RCC 7860 (cell line): ENCODE results near the gene SLCO1B3.
"Not testable (repeated sequence)": the region's sequence is repeated elsewhere in the genome, so short reads cannot be mapped to it uniquely, and the experiment has no call there.

Experiments used
- DNase-seq: peaks from one replicate; pipeline ENCODE4 v3.0.0-alpha.2; 2015; ENCODE audit warnings: low spot score
- FAIRE-seq: peaks from 2 replicates; lab custom pipeline; 2012; peaks lifted over from hg19 to GRCh38; lab: Jason Lieb, UNC

The SLCO1B3 gene, protein sequence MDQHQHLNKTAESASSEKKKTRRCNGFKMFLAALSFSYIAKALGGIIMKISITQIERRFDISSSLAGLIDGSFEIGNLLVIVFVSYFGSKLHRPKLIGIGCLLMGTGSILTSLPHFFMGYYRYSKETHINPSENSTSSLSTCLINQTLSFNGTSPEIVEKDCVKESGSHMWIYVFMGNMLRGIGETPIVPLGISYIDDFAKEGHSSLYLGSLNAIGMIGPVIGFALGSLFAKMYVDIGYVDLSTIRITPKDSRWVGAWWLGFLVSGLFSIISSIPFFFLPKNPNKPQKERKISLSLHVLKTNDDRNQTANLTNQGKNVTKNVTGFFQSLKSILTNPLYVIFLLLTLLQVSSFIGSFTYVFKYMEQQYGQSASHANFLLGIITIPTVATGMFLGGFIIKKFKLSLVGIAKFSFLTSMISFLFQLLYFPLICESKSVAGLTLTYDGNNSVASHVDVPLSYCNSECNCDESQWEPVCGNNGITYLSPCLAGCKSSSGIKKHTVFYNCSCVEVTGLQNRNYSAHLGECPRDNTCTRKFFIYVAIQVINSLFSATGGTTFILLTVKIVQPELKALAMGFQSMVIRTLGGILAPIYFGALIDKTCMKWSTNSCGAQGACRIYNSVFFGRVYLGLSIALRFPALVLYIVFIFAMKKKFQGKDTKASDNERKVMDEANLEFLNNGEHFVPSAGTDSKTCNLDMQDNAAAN

DNA sequence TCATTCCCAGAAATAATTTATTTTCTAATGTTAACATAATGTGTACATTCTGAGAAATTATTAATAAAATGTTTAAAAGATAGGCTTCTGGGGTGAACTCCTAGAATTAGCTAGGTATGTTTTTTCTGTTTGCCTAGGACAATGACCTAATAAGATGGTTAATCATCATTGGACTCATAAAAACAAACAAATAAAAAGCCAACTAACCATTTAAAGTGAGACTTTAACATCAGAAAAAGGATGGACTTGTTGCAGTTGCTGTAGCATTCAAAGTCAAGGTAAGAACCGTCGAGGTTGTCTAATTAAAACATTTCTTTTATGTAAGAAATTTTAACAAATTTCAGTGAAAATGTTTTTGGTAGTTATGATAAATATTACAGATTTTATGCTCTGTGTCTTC lies at the start of gene SLCO1B3:
SLCO1B3 (plus strand) TSS at position 219 of the 400 bp plus-strand sequence. CDS start 5,034 bp downstream, outside the sequence.
- FAIRE-seq (no peak), DNase-seq (no peak)

DNA sequence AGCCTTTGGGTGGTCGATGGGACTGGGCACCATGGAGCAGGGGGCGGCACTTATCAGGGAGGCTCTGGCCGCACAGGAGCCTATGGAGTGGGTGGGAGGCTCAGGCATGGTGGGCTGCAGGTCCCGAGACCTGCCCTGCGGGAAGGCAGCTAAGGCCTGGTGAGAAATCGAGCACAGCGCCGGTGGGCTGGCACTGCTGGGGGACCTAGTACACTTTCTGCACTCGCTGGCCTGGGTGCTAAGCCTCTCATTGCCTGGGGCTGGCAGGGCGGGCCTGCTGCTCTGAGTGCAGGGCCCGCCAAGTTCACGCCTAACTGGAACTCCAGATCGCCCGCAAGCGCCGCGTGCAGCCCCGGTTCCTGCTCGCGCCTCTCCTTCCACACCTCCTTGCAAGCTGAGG lies 33.1 kb upstream of the SLCO1B3 start:
- DNase-seq (no peak), FAIRE-seq (no peak)

DNA sequence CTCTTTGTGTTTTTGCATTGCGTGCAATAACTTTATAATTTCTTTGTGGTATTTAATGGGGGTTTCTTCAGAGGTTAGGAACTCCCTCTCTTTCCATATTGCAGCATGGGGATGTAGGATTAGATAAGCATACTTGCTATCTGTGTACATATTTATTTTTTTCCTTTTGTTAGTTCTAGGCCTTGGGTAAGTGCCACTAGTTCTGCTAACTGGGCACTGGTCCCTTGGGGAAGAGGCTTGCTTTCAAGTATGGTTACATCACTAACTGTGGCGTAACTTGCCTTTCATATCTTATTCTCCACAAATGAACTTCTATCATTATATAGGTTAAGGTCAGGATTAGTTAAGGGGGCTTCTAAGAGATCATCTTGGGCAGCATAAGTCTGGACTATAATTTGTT lies 31.5 kb upstream of the SLCO1B3 start:
- DNase-seq: no peak
- no peak for FAIRE-seq

DNA sequence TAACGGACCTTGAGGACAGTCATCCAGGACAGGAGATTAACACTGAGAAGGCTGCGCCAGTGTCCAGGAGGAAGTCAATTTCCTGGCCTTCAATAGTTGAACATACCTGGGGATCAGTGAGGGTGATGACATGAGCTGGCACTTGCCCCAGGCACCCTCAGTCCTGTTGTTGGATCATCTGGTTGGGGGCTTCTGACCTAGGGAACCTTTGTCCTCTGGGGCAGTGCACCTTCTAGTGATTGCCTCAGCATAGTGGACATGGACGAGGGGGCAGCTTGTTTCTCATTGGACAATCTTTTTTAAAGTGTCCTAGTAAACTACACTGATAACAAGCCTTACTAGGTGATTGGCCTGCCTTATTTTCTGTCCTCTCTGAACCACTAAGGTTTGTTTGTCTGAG lies 30.5 kb upstream of the SLCO1B3 start:
- not testable (repeated sequence) for FAIRE-seq, DNase-seq

DNA sequence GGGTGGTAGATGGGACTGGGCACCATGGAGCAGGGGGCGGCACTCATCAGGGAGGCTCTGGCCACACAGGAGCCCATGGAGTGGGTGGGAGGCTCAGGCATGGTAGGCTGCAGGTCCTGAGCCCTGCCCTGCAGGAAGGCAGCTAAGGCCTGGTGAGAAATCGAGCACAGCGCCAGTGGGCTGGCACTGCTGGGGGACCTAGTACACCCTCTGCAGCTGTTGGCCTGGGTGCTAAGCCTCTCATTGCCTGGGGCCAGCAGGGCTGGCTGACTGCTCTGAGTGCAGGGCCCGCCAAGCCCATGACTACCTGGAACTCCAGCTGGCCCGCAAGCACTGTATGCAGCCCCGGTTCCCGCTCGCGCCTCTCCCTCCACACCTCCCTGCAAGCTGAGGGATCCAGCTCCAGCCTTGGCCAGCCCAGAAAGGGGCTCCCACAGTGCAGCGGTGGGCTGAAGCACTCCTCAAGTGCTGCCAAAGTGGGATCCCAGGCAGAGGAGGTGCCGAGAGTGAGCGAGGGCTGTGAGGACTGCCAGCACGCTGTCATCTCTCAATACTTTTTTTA lies 26.6 kb upstream of the SLCO1B3 start:
- not testable (repeated sequence) for FAIRE-seq, DNase-seq

DNA sequence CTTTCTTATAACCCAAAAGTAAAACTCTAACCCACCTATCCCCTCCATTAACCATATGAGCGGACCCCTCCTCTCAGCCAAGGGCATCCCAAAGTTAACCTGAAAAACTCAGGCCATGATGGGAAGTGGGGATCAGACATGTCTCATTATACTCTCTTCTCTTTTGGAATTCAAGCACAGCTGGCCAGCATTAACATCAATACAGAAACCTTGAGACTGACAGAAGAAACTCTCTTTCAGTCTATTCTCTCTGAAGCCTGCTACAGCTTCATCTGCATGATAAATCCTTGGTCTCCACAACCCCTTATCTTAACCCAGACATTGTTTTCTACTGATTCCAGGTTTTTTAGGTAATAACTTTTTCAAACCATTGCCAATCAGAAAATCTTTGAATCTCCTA lies 17.5 kb upstream of the SLCO1B3 start:
- FAIRE-seq (no peak), DNase-seq (no peak)

DNA sequence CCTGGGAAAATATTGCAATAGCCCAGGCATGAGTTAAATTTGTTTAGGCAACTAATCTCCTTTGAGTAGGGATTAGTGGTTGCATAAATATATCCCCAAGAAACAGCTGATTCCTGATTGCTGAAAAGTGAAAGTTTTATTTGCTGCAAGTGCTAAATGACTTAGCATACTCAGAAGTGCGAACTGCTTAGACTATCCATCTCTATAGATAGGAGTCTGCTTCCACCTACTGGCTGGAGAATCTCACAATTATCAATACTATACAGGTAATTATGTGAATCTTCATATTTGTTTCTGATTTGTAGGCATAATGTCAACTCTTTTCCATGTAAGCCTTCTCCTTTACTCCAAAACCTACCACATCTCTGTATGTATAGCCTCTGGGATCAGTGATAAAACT lies 12.0 kb upstream of the SLCO1B3 start:
- FAIRE-seq (no peak), DNase-seq (no peak)

DNA sequence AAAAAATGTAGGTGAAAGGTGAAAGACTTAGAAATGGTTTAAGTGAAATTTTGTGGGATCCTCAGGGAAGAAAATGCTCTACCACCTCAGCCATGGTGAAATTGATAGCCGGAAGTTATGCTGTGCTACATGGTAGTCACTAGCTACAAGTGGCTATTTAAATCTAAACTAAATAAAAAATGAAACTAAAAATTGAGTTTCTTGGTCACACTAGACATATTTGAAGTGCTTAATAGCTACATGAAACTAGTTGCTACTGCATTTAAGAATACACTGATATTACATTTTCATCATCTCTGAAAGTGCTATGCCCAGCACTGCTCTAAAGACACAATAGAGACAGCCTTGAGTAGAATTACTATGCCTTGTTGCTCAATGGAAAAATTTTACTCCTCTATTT lies 10.3 kb upstream of the SLCO1B3 start:
- DNase-seq: no peak
- no peak for FAIRE-seq

DNA sequence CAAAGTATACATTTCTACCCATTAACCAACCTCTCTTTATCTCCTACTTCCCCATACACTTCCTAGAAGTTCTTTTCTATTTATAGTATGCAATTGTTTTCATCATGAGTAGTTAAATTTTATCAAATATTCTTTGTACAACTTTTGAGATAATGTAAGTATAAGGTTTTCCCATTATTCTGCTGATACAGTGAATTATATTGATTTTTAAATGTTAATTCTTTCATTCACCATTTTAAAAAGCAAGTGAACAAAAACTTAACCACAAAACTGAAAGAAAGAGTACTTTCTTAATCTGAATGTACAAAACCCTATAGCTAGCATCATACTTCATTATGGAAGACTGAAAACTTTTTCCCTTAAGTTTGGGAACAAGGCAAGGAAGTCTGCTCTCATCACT lies 9.5 kb upstream of the SLCO1B3 start:
- DNase-seq: no peak
- no peak for FAIRE-seq

DNA sequence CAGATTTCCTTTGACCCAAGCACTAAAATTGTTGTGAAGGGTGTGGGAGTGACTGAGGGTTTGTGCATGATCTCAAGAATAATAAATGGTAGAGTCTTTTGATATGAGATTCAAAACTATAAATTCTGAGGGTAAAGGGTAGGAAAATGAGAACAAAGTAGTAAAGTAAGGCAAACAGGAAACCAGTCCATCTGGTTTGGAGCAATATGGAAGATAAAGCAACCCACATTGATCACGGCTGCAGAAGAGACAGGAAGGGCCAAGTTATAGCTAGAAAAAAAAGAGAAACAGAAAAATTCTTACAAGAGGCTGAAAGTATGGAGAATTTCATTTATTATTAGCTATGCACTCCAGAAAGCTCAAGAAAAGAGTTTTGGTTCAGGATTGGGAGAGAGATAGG lies 4.6 kb upstream of the SLCO1B3 start:
- DNase-seq (no peak), FAIRE-seq (no peak)

DNA sequence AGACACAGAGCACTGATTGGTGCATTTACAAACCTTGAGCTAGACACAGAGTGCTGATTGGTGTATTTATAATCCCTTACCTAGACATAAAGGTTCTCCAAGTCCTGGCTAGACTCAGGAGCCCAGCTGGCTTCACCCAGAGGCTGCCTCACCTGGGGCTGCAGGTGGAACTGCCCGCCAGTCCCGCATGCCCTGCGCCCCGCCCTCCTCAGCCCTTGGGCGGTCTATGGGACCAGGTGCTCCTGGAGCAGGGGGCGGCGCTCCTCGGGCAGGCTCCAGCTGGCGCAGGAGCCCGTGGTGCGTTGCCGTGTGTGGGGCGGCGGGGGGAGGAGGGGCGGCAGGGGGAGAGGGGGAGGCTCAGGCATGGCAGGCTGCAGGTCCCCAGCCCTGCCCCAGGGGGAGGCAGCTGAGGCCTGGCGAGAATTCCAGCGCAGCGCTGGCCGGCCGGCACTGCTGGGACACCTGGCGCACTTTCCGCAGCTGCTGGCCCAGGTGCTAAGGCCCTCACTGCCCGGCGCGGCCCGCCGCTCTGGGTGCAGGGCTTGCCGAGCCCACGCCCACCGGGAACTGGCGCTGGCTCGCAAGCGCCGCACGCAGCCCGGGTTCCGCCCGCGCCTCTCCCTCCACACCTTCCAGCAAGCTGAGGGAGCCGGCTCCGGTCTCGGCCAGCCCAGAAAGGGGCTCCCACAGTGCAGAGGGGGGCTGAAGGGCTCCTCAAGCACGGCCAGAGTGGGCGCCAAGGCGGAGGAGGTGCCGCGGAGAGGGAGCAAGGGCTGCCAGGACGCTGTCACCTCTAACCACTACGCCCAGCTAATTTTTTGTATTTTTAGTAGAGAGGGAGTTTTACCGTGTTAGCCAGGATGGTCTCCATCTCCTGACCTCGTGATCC lies 3.1 kb upstream of the SLCO1B3 start:
- no peak for DNase-seq
- FAIRE-seq: no peak

DNA sequence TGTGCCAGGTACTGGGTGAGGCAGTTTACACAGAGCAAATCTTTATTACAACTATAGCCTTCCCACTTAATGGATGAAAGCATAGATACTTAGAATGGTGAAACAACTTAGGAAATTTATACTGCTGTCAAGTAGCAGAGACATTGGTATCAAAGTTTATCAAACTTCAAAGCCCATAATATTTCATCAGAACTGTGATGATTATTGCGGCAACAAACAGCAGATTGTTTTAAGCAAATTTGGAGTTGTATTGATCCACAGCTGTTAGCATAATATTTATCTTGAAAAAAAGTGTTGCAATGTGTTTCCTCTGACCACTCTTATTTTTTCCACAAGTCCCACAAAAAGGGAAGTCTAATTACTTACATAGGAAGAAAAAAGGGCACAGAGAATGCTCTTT lies 2.0 kb upstream of the SLCO1B3 start:
- DNase-seq: no peak
- no peak for FAIRE-seq

DNA sequence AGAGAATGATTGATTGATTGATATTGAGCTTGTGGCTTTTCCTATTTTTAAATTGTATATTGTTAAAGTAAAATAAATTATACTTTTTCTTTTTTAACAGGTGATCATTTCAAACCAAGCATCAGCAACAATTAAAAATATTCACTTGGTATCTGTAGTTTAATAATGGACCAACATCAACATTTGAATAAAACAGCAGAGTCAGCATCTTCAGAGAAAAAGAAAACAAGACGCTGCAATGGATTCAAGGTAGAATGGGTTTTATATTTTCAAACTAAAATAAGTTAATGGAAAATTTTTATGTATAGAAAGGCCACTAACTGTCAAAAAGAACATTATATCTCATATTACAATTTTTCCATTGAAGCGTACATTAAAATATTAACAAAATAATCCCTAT lies 5.1 kb downstream of the SLCO1B3 start:
- FAIRE-seq (no peak), DNase-seq (no peak)

DNA sequence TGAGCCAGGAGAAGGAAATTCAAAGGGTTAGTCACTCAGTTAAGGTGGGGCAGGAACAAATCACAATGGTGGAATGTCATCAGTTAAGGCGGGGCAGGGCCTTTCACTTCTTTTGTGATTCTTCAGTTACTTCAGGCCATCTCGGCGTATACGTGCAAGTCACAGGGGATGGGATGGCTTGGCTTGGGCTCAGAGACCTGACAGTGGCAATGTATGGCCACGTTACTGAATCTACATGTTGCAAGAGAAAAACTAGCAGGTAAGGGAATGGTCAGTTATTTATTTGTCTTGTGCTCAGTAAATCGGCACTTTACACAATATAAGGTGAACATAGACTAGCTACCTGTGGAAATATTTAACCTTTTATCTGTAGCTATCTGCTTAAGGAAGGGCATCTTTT lies 11.9 kb downstream of the SLCO1B3 start:
- FAIRE-seq (no peak), DNase-seq (no peak)

DNA sequence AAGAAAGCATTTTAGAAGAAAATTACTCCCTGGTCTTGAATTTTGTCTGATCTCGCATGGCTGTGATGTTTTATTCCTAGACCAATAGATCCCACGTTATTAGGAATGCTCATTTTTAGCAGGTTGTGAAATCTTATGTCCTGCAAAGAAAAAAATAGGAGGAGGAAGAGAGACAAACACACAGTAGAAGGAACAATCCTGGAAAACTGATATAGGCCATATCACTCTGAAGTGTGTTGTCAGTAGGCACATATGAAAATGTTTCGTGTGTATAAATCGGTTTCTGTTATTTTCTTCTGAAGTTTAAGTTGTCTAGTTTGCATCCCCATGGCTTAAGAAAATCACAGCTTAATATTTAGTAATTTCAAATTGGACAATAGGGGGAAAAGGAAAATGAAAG lies 12.4 kb downstream of the SLCO1B3 start:
- no peak for FAIRE-seq
- no peak for DNase-seq

DNA sequence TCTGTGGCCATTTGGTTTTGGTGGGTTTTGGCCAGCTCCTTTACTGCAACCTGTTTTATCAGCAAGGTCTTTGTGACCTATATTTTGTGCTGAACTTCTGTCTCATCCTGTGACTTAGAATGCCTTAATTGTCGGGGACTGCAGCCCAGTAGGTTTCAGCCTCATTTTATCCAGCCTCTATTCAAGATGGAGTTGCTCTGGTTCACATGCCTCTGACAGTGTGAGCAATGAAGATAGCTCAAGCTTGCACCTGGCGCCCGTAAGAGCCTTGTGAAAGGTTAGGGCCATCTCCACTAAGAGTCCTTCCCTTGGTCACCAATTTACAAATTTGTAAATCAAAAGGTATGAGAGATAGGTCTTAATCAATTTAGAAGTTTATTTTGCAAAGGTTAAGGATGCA lies 19.4 kb downstream of the SLCO1B3 start:
- no peak for FAIRE-seq
- no peak for DNase-seq

DNA sequence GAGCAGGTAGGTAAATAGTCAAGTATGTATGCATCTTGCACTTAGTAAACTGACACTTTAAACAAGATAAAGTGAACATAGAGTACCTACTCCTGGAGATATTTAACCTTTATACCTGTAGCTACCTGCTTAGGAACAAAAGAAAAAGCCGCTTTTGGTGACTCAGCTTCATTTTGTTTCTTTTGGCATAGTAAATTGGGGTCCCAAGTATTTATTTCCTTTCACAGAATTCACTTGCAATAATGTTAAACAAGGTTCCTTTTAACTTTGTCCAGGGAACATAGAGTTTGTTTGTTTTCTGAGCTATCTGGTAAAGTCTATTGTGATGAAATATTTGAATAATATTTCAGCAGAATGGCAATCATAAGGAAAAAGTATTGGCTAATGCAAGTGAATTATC lies 20.0 kb downstream of the SLCO1B3 start:
- no peak for DNase-seq

DNA sequence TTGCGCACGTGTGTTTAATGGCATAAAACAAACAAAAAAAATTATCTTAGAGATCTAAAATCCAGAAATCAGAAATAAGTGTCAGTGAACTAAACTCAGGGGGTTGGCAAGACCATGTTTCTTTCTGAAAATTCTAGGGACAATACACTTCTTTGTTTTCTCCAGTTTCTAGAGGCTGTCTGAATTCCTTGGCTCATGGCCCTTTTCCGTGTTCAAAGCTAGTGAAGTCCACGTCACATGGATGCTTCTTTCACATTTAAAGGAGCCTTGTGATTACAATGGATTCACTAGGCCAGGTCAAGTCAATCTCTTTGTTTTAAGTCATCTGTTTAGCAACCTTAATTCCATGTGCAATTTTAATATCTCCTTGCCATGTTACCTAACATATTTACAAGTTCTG lies 22.4 kb downstream of the SLCO1B3 start:
- DNase-seq (no peak), FAIRE-seq (no peak)

More for the DNA sequence above, 20.0 kb downstream of the SLCO1B3 start:
- FAIRE-seq: no peak

DNA sequence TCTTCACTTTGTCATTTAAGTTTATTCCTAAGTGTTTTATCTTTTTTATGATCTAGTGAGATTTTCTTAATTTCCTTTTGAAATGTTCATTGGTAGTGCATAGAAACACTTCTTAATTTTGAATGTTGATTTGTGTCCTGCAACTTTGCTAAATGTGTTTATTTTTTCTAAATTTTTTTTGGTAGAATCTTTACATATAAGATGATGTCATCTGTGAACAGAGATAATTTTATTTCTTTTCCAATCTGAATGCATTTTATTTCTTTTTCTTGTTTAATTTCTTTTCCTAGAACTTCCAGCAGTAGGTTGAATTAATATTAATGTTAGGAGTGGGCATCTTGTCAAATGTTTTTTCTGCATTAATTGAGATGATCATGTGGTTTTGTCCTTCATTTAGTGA lies 42.1 kb downstream of the SLCO1B3 start:
- DNase-seq (no peak), FAIRE-seq (no peak)

DNA sequence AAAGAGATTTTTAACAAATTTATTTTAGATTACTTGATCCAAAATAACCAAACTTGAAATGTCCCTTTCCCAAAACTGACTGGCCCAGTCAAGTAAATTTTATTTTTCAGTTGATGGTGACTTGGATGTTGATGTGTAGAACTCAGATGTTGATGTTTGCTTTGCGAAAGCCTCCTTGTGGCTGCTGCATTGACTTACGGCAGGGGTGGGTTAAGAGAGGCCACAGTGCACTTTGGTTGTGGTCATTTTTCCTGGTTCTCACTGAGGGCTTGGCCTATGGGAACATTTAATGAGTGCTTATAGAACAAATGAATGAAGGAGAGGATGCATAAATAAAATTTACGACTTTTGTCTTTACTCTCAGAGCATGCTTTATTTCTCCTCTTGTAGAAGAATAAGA lies 52.6 kb downstream of the SLCO1B3 start:
- no peak for DNase-seq
- no peak for FAIRE-seq

DNA sequence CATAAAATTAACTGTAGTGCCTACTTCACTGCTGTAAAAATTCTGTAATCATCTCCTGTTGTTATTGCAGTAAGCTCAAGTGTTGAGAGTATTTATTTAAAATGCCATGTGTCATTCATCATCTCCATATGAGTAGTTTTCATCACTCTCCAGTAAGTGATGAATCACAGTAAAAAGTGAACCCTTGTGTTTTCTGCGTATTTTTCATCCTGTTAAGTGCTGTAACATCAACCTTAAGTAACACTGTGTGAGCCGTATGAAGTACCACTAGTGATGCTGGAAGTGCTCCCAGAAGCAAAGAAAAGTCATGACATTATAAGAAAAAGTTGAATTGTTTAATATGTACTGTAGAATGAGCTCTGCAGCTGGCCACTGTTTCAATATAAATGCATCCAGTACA lies 55.4 kb downstream of the SLCO1B3 start:
- FAIRE-seq: no peak
- no peak for DNase-seq
